ENCODE results near the gene KIAA0319L.

The KIAA0319L gene

GRCh38 chr1:35536556-35537162, 20.5 kb downstream of the KIAA0319L start:
- DNase-seq (ENCODE audit: low read depth in 2 of 2) = no peak

- no peak for DNase-seq (ENCODE audit: low read depth in 2 of 2)
Observed at GRCh38 chr1:35535243-35535642, 22.0 kb downstream of the KIAA0319L start.

- DNase-seq (ENCODE audit: low read depth in 2 of 2) = no peak
Observed at GRCh38 chr1:35533586-35533985, 23.6 kb downstream of the KIAA0319L start.

- no peak for DNase-seq (ENCODE audit: low read depth in 2 of 2)
Observed at GRCh38 chr1:35532497-35533223, 24.5 kb downstream of the KIAA0319L start.

- DNase-seq (ENCODE audit: low read depth in 2 of 2) = no peak
Observed at GRCh38 chr1:35531368-35531767, 25.8 kb downstream of the KIAA0319L start.

GRCh38 chr1:35530946-35531345, 26.3 kb downstream of the KIAA0319L start:
- no peak for DNase-seq (ENCODE audit: low read depth in 2 of 2)

- no peak for DNase-seq (ENCODE audit: low read depth in 2 of 2)
Observed at GRCh38 chr1:35530168-35530567, 27.0 kb downstream of the KIAA0319L start.

- DNase-seq (ENCODE audit: low read depth in 2 of 2) = no peak
Observed at GRCh38 chr1:35524106-35524505, 33.1 kb downstream of the KIAA0319L start.

- no peak for DNase-seq (ENCODE audit: low read depth in 2 of 2)
Observed at GRCh38 chr1:35519432-35519831, 37.8 kb downstream of the KIAA0319L start.

GRCh38 chr1:35518183-35518582, 39.0 kb downstream of the KIAA0319L start:
- no peak for DNase-seq (ENCODE audit: low read depth in 2 of 2)

GRCh38 chr1:35511305-35511704, 45.9 kb downstream of the KIAA0319L start:
- DNase-seq (ENCODE audit: low read depth in 2 of 2) = no peak

- DNase-seq (ENCODE audit: low read depth in 2 of 2) = no peak
Observed at GRCh38 chr1:35509558-35509957, 47.6 kb downstream of the KIAA0319L start.

- DNase-seq (ENCODE audit: low read depth in 2 of 2) = no peak
Observed at GRCh38 chr1:35507947-35508346, 49.3 kb downstream of the KIAA0319L start.

- DNase-seq (ENCODE audit: low read depth in 2 of 2) = no peak
Observed at GRCh38 chr1:35506960-35507912, 50.0 kb downstream of the KIAA0319L start.

- peak in 1 of 2 donors; percentile 30 for DNase-seq (ENCODE audit: low read depth in 2 of 2)
Observed at GRCh38 chr1:35505911-35506798, 51.0 kb downstream of the KIAA0319L start.

- DNase-seq (ENCODE audit: low read depth in 2 of 2) = no peak
Observed at GRCh38 chr1:35502242-35502641, 55.0 kb downstream of the KIAA0319L start.

- no peak for DNase-seq (ENCODE audit: low read depth in 2 of 2)
Observed at GRCh38 chr1:35500439-35500838, 56.8 kb downstream of the KIAA0319L start.

GRCh38 chr1:35499652-35500176, 57.5 kb downstream of the KIAA0319L start:
- no peak for DNase-seq (ENCODE audit: low read depth in 2 of 2)

GRCh38 chr1:35499231-35499630, 58.0 kb downstream of the KIAA0319L start:
- DNase-seq (ENCODE audit: low read depth in 2 of 2) = no peak

GRCh38 chr1:35497571-35497970, 59.6 kb downstream of the KIAA0319L start:
- no peak for DNase-seq (ENCODE audit: low read depth in 2 of 2)

GRCh38 chr1:35490250-35490649, 67.0 kb downstream of the KIAA0319L start:
- DNase-seq (ENCODE audit: low read depth in 2 of 2) = no peak

Data from stimulated activated CD4-positive, alpha-beta T cell treated with anti-CD3 and anti-CD28 coated beads, Interleukin-4, amount 100 ng/mL, for 48 hours (primary cell).